ENCODE data around the gene DLGAP4. TPM values are rescaled to one million over a fixed set of nuclear protein-coding genes. Genes with fewer than 3 reads are reported as not detected.

The DLGAP4 gene
- total RNA-seq, 1 donor from 2014 or later: 22.0 TPM

- DNase-seq (ENCODE audit: low spot score in 2 of 2) (no peak), FAIRE-seq (no peak)
Measured at GRCh38 chr20:36396847-36397630, 90.9 kb downstream of the DLGAP4 start.

- FAIRE-seq: no peak
- DNase-seq (ENCODE audit: low spot score in 2 of 2): no peak
Measured at GRCh38 chr20:36398515-36398914, 92.4 kb downstream of the DLGAP4 start.

GRCh38 chr20:36399147-36399968 lies 93.2 kb downstream of the DLGAP4 start:
- DNase-seq (ENCODE audit: low spot score in 2 of 2): peak in 1 of 2 donors; percentile 52
- no peak for FAIRE-seq

- DNase-seq (ENCODE audit: low spot score in 2 of 2) (no peak), FAIRE-seq (no peak)
Measured at GRCh38 chr20:36399969-36400545, 93.9 kb downstream of the DLGAP4 start.

- FAIRE-seq (no peak), DNase-seq (ENCODE audit: low spot score in 2 of 2) (no peak)
Measured at GRCh38 chr20:36400909-36401735, 95.0 kb downstream of the DLGAP4 start.

DNA sequence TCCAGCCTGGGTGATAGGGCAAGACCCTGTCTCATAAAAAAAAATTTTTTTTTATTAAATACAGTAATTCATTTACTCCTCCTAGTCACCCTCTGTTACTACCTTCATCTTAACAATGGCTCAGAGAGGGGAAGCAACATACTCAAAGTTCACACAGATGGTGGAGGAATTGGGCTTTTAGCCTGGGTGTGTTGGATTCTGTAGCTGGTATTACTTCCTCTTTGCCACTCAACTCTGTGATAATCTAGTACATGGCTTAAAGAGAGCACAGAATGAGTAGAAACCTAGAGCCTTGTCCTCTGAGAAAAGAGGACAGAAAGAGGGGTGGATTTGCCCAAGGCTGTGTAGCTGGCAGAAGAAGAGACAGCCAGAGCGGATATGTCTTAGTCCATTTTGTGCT lies 96.6 kb downstream of the DLGAP4 start:
- DNase-seq (ENCODE audit: low spot score in 2 of 2): no peak
- no peak for FAIRE-seq

- no peak for DNase-seq (ENCODE audit: low spot score in 2 of 2)
- no peak for FAIRE-seq
Measured at GRCh38 chr20:36404435-36404978, 98.4 kb downstream of the DLGAP4 start.

- DNase-seq (ENCODE audit: low spot score in 2 of 2): no peak
- FAIRE-seq: no peak
Measured at GRCh38 chr20:36405255-36405654, 99.1 kb downstream of the DLGAP4 start.

- FAIRE-seq: no peak
Measured at GRCh38 chr20:36407199-36407733, 101.1 kb downstream of the DLGAP4 start.

GRCh38 chr20:36408219-36408618 lies 102.1 kb downstream of the DLGAP4 start:
- FAIRE-seq: no peak
- no peak for DNase-seq (ENCODE audit: low spot score in 2 of 2)

More at GRCh38 chr20:36407199-36407733, 101.1 kb downstream of the DLGAP4 start:
- DNase-seq (ENCODE audit: low spot score in 2 of 2): no peak

GRCh38 chr20:36411861-36412454 lies 105.8 kb downstream of the DLGAP4 start:
- DNase-seq (ENCODE audit: low spot score in 2 of 2) (no peak), FAIRE-seq (no peak)

DNA sequence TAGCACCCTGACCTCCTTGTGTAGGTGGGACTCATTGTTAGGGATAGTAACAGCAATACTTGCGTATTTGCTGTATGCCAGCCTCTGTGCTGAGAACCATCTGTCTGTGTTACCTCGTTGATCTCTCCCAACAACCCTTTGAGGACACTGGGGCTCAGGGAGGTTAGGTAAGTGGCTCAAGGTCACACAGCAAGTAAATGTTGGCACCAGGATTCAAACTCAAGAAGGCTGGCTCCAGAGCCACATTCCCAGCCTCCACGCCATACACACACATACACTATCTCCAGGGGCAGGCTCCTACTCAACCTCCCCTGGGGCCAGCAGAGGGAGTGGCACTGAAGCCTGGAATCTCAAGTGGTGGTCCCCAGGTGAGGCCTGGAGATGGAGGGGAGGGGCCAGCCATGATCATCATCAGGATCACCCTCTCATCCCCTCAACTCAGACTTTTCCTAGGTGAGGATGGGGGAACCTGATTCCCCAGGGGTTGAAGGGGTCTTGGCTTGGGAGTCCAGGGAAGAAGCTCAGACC lies 109.4 kb downstream of the DLGAP4 start:
- DNase-seq (ENCODE audit: low spot score in 2 of 2) (no peak), FAIRE-seq (no peak)

GRCh38 chr20:36418711-36419110 lies 112.6 kb downstream of the DLGAP4 start:
- FAIRE-seq: no peak
- DNase-seq (ENCODE audit: low spot score in 2 of 2): no peak

GRCh38 chr20:36421641-36422040 lies 115.5 kb downstream of the DLGAP4 start:
- DNase-seq (ENCODE audit: low spot score in 2 of 2) (no peak), FAIRE-seq (no peak)

GRCh38 chr20:36424314-36424713 lies 118.2 kb downstream of the DLGAP4 start:
- DNase-seq (ENCODE audit: low spot score in 2 of 2) (no peak), FAIRE-seq (no peak)

- no peak for DNase-seq (ENCODE audit: low spot score in 2 of 2)
- no peak for FAIRE-seq
Measured at GRCh38 chr20:36425166-36425565, 119.0 kb downstream of the DLGAP4 start.

GRCh38 chr20:36431604-36432003 lies 125.5 kb downstream of the DLGAP4 start:
- FAIRE-seq: no peak
- DNase-seq (ENCODE audit: low spot score in 2 of 2): no peak

- no peak for FAIRE-seq
- DNase-seq (ENCODE audit: low spot score in 2 of 2): no peak
Measured at GRCh38 chr20:36432096-36432495, 126.0 kb downstream of the DLGAP4 start.

- no peak for DNase-seq (ENCODE audit: low spot score in 2 of 2)
- no peak for FAIRE-seq
Measured at GRCh38 chr20:36434383-36434782, 128.2 kb downstream of the DLGAP4 start.

Data from frontal cortex (tissue), 4 donors.